ENCODE measurements around the gene RHCG. TPM values are rescaled to one million over a fixed set of nuclear protein-coding genes. Genes with fewer than 3 reads are reported as not detected.

Gene RHCG
- total RNA-seq, 2 donors from 2014 or later, result 0.91 to 1.0 TPM

- DNase-seq (ENCODE audit: low spot score), result no peak
- 69% methylated on average over 9 of the region's 9 CpGs for WGBS
- H3K36me3 ChIP-seq, result no peaks in the 10 kb centered on the region
- H3K27me3 ChIP-seq (replicated peaks; ENCODE audit: insufficient read depth), result peaks cover 6% of the 10 kb centered on the region
- TF ChIP-seq POLR2AphosphoS5 (IDR thresholded peaks at IDR 0.05), result no peak
- TF ChIP-seq, protein P1, sequence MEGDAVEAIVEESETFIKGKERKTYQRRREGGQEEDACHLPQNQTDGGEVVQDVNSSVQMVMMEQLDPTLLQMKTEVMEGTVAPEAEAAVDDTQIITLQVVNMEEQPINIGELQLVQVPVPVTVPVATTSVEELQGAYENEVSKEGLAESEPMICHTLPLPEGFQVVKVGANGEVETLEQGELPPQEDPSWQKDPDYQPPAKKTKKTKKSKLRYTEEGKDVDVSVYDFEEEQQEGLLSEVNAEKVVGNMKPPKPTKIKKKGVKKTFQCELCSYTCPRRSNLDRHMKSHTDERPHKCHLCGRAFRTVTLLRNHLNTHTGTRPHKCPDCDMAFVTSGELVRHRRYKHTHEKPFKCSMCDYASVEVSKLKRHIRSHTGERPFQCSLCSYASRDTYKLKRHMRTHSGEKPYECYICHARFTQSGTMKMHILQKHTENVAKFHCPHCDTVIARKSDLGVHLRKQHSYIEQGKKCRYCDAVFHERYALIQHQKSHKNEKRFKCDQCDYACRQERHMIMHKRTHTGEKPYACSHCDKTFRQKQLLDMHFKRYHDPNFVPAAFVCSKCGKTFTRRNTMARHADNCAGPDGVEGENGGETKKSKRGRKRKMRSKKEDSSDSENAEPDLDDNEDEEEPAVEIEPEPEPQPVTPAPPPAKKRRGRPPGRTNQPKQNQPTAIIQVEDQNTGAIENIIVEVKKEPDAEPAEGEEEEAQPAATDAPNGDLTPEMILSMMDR (IDR thresholded peaks at IDR 0.05), result no peak
- no peak for TF ChIP-seq POLR2A (IDR thresholded peaks at IDR 0.05)
- intact Hi-C loops (cut with DNase I), result no loop called here
- H3K4me3 ChIP-seq, result no peak overlapping the region
- no peaks in the 10 kb centered on the region for H3K4me1 ChIP-seq (replicated peaks)
- H3K9me3 ChIP-seq, result no peaks in the 10 kb centered on the region
- no peak overlapping the region for H3K27ac ChIP-seq
Measured at GRCh38 chr15:89439764-89440163, 56.6 kb downstream of the RHCG start.

GRCh38 chr15:89436560-89437311 is 59.6 kb downstream of the RHCG start:
- 63% methylated on average over 7 of the region's 7 CpGs for WGBS
- H3K9me3 ChIP-seq, result no peaks in the 10 kb centered on the region
- no peaks in the 10 kb centered on the region for H3K4me1 ChIP-seq (replicated peaks)
- DNase-seq (ENCODE audit: low spot score), result no peak
- TF ChIP-seq POLR2AphosphoS5 (IDR thresholded peaks at IDR 0.05), result no peak
- TF ChIP-seq, protein P1 (IDR thresholded peaks at IDR 0.05), result no peak
- TF ChIP-seq POLR2A (IDR thresholded peaks at IDR 0.05), result no peak
- no peak overlapping the region for H3K27ac ChIP-seq
- no peaks in the 10 kb centered on the region for H3K36me3 ChIP-seq
- intact Hi-C loops (cut with DNase I), result no loop called here
- H3K27me3 ChIP-seq (replicated peaks; ENCODE audit: insufficient read depth), result peaks cover 6% of the 10 kb centered on the region
- no peak overlapping the region for H3K4me3 ChIP-seq

- H3K36me3 ChIP-seq, result no peaks in the 10 kb centered on the region
- H3K27me3 ChIP-seq (replicated peaks; ENCODE audit: insufficient read depth), result peaks cover 6% of the 10 kb centered on the region
- no peak for DNase-seq (ENCODE audit: low spot score)
- 75% methylated on average over 8 of the region's 8 CpGs for WGBS
- H3K9me3 ChIP-seq, result no peaks in the 10 kb centered on the region
- H3K4me1 ChIP-seq (replicated peaks), result no peaks in the 10 kb centered on the region
- no peak for TF ChIP-seq POLR2AphosphoS5 (IDR thresholded peaks at IDR 0.05)
- TF ChIP-seq POLR2A (IDR thresholded peaks at IDR 0.05), result no peak
- TF ChIP-seq, protein P1 (IDR thresholded peaks at IDR 0.05), result no peak
- no peak overlapping the region for H3K27ac ChIP-seq
- intact Hi-C loops (cut with DNase I), result no loop called here
- H3K4me3 ChIP-seq, result no peak overlapping the region
Measured at GRCh38 chr15:89435362-89435761, 61.0 kb downstream of the RHCG start.

DNA sequence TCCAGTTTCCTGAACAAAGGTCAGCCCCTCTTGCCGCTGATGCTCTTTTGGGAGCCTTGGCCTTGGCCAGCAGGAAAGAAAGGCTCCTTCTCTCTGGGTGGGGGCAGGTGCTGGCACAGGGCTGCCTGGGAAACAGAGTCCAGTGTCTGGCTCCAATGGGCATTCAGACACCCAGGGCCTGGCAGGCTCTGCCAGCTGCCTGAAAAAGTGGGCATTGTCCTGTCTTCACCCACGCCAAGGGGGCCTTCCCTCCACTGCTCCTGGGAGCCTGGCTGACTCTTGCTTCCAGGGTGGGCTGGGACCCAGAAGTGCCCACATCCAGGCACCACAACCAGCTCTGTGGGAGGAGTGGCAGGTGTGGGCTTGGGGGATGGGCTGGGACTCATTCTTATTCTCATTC is 62.7 kb downstream of the RHCG start:
- no peak overlapping the region for H3K27ac ChIP-seq
- H3K4me3 ChIP-seq, result no peak overlapping the region
- TF ChIP-seq POLR2AphosphoS5 (IDR thresholded peaks at IDR 0.05) (no peak), POLR2A (IDR thresholded peaks at IDR 0.05) (no peak)
- TF ChIP-seq, protein P1 (IDR thresholded peaks at IDR 0.05), result no peak
- H3K36me3 ChIP-seq, result no peaks in the 10 kb centered on the region
- H3K27me3 ChIP-seq (replicated peaks; ENCODE audit: insufficient read depth), result peaks cover 6% of the 10 kb centered on the region
- WGBS, result 67% methylated on average over 2 of the region's 2 CpGs
- H3K4me1 ChIP-seq (replicated peaks), result no peaks in the 10 kb centered on the region
- no peak for DNase-seq (ENCODE audit: low spot score)
- no peaks in the 10 kb centered on the region for H3K9me3 ChIP-seq
- intact Hi-C loops (cut with DNase I), result no loop called here
